Left lung (tissue), 14 donors: ENCODE results near the gene MFSD2B. TPM values are rescaled to one million over a fixed set of nuclear protein-coding genes. Genes with fewer than 3 reads are reported as not detected.

Source experiments
- ATAC-seq: fragments of 200-7000 bp; cut with Tn5 transposase; one replicate; pipeline ENCODE4 v1.9.1; 2020; ENCODE audit warnings: moderate library complexity
- DNase-seq, 4 donors: peaks; one replicate each; pipeline ENCODE4 v3.0.0-alpha.2; 2013 to 2020
- H3K27ac ChIP-seq, 2 donors: fragments of 200-600 bp; sonication (generic) in 1 of 2; one replicate each; pipeline versions ENCODE4 v1.5.0 to v1.8.0; 2020 to 2021
- H3K27me3 ChIP-seq, 2 donors: fragments of 200-600 bp; sonication (generic) in 1 of 2; one replicate each; pipeline versions ENCODE4 v1.5.0 to v1.8.0; 2020 to 2021
- H3K36me3 ChIP-seq, 2 donors: fragments of 200-600 bp; sonication (generic) in 1 of 2; one replicate each; pipeline versions ENCODE4 v1.5.0 to v1.8.0; 2020 to 2021
- H3K4me1 ChIP-seq, 2 donors: fragments of 200-600 bp; one replicate each; pipeline ENCODE4 v1.8.0; 2021
- H3K4me3 ChIP-seq, 2 donors: fragments of 200-600 bp; sonication (generic) in 1 of 2; one replicate each; pipeline versions ENCODE4 v1.5.0 to v1.8.0; 2020 to 2021; ENCODE audit warnings: mild to moderate bottlenecking in 1 of 2
- H3K9me3 ChIP-seq, 2 donors: fragments of 200-600 bp; sonication (generic) in 1 of 2; one replicate each; pipeline versions ENCODE4 v1.5.0 to v1.8.0; 2020 to 2021
- intact Hi-C, 2 donors: fragments of 100-400 bp; cut with DNase I; formaldehyde crosslinking; loops; one replicate each; pipeline versions ENCODE4 v1.11.2 to v1.14.2; 2022
- long read RNA-seq, 12 donors: library from polyadenylated mRNA in 2 of 12; unstranded in 2 of 12; transcript quantifications; one replicate each; pipeline ENCODE4 v2.0.0 and lab custom pipeline, GENCODE V29; 2019 to 2026
- polyA plus RNA-seq, 6 donors: library from polyadenylated mRNA; unstranded; fragments of 120-200 nt; gene quantifications; one replicate each; pipeline ENCODE4 v1.2.1, GENCODE V29; 2013; ENCODE audit not compliant: insufficient read length in 6 of 6
- total RNA-seq, 2 donors: library from RNA; stranded (reverse); fragmentation: NEBNext Ultra II Directional; extraction: Animal tissue kit (Norgen Biotek cat#: 25700); gene quantifications; one replicate each; pipeline ENCODE4 v1.2.1, GENCODE V29; 2021
- TF ChIP-seq, protein P1 (sequence below), 2 donors: fragments of 200-600 bp; sonication (generic) in 1 of 2; IDR thresholded peaks; one replicate each; pipeline versions ENCODE4 v1.5.0 to v1.8.0; 2021; ENCODE audit warnings: antibody characterized with exemption in 2 of 2
- donor health status: DM: no; HTN: yes; CAD: no.
- donor health status: DM: no; HTN: no; CAD: no.

The MFSD2B gene, protein sequence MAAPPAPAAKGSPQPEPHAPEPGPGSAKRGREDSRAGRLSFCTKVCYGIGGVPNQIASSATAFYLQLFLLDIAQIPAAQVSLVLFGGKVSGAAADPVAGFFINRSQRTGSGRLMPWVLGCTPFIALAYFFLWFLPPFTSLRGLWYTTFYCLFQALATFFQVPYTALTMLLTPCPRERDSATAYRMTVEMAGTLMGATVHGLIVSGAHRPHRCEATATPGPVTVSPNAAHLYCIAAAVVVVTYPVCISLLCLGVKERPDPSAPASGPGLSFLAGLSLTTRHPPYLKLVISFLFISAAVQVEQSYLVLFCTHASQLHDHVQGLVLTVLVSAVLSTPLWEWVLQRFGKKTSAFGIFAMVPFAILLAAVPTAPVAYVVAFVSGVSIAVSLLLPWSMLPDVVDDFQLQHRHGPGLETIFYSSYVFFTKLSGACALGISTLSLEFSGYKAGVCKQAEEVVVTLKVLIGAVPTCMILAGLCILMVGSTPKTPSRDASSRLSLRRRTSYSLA
- under 1 TPM; 0.26 to 0.31 TPM for total RNA-seq
- polyA plus RNA-seq = 1 to 10 TPM; 3.9 to 5.4 (median 4.5) TPM
- long read RNA-seq, donor 1, partial matches to known transcripts = 8 of 8 reads
- long read RNA-seq, donor 1, other reads (novel, unspliced or antisense) = 0 of 8 reads
- long read RNA-seq, donor 2, partial matches to known transcripts = 7 of 7 reads
- long read RNA-seq, donor 2, other reads (novel, unspliced or antisense) = 0 of 7 reads
- long read RNA-seq, donor 3, partial matches to known transcripts = 5 of 5 reads
- long read RNA-seq, donor 3, other reads (novel, unspliced or antisense) = 0 of 5 reads
- long read RNA-seq, donor 4 = 0 reads
- long read RNA-seq, donor 5, partial matches to known transcripts = 7 of 7 reads
- long read RNA-seq, donor 5, other reads (novel, unspliced or antisense) = 0 of 7 reads
- long read RNA-seq, donor 6, partial matches to known transcripts = 9 of 9 reads
- long read RNA-seq, donor 6, other reads (novel, unspliced or antisense) = 0 of 9 reads
- long read RNA-seq, donor 7 = 0 reads
- long read RNA-seq, donor 8 = 0 reads
- long read RNA-seq, donor 9 = 0 reads
- long read RNA-seq, donor 10, partial matches to known transcripts = 0 of 1 reads
- long read RNA-seq, donor 10, other reads (novel, unspliced or antisense) = 1 of 1 reads
- long read RNA-seq, donor 11, partial matches to known transcripts = 10 of 10 reads
- long read RNA-seq, donor 11, other reads (novel, unspliced or antisense) = 0 of 10 reads
- long read RNA-seq, donor 12, partial matches to known transcripts = 8 of 8 reads
- long read RNA-seq, donor 12, other reads (novel, unspliced or antisense) = 0 of 8 reads

DNA sequence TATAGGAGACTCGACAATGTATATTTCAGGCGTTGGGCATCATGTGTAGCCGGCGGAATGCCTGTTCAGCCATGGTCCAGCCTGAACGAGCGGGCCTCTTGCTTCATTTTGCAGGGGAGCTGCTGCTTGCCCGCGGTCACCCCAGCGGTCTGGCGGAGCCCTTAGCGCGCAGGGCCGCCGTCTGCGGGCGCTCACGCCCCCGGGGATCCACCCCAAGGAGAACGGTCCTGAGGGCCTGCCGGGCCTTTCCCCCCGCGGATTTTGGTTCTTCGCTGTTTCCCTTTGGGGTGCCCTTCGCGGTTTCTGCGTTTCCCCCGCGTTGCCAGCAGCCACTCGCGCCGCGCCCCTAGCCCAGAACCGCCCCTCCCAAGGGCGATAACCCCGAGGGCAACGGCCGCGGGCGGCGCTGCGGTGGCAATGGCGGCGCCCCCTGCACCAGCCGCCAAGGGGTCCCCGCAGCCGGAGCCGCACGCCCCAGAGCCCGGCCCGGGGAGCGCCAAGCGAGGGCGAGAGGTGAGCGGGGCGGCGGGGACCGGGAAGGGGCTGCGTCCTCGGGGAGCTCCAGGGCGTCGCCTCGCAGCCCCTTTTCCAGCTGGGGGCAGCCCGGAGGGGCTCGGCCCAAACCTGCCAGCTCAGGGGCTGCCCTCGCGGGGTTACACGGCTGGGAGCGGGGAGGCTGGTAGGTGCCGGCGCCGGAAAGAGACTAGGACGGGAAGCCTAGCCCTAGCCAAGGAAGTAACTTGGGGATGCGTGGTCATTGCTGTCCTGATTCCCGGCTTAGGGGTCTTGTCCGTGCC is at the start of gene MFSD2B:
MFSD2B (plus strand) TSS at position 406 of the 797 bp plus-strand sequence; CDS start at position 418, 12 bp downstream.
- H3K27ac ChIP-seq = no peak within 1 kb of the TSS
- H3K36me3 ChIP-seq = no peaks in the 10 kb centered on the region
- H3K9me3 ChIP-seq = no peaks in the 10 kb centered on the region
- DNase-seq (peak in 1 of 4 donors; percentile 69), ATAC-seq (peak; percentile 58)
- H3K4me3 ChIP-seq = peak within 1 kb of the TSS; percentile 28
- intact Hi-C loops = no loop called here
- peaks cover 26 to 50% of the 10 kb centered on the region in 2 donors for H3K27me3 ChIP-seq
- H3K4me1 ChIP-seq = peaks cover 6 to 13% of the 10 kb centered on the region in 2 donors
- TF ChIP-seq, protein P1, sequence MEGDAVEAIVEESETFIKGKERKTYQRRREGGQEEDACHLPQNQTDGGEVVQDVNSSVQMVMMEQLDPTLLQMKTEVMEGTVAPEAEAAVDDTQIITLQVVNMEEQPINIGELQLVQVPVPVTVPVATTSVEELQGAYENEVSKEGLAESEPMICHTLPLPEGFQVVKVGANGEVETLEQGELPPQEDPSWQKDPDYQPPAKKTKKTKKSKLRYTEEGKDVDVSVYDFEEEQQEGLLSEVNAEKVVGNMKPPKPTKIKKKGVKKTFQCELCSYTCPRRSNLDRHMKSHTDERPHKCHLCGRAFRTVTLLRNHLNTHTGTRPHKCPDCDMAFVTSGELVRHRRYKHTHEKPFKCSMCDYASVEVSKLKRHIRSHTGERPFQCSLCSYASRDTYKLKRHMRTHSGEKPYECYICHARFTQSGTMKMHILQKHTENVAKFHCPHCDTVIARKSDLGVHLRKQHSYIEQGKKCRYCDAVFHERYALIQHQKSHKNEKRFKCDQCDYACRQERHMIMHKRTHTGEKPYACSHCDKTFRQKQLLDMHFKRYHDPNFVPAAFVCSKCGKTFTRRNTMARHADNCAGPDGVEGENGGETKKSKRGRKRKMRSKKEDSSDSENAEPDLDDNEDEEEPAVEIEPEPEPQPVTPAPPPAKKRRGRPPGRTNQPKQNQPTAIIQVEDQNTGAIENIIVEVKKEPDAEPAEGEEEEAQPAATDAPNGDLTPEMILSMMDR (IDR thresholded peaks at IDR 0.05) = no peak

DNA sequence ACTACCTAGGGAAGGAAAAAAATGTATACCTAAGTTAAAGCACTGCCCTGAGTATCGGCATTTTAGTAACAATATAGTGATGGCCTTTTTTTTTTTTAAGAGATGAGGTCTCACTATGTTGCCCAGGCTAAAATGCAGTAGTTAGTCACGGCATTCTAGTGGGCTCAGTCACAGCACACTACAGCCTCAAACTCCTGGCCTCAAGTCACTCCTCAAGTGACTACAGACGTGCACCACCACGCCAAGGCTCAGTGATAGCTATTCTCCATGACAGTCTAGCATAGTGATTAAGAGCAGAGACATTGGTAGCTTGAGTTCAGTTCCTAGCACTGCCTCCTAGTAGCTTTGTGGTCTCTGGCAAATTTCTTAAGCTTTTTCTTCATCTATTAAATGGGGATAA is 42.0 kb upstream of the MFSD2B start:
- no peaks in the 10 kb centered on the region for H3K9me3 ChIP-seq
- H3K4me3 ChIP-seq = no peak overlapping the region
- ATAC-seq = no peak
- intact Hi-C loops = no loop called here
- no peak for DNase-seq
- H3K27ac ChIP-seq = no peak overlapping the region
- H3K4me1 ChIP-seq = no peaks in the 10 kb centered on the region
- H3K36me3 ChIP-seq = peaks cover 0 to 20% of the 10 kb centered on the region in 2 donors
- TF ChIP-seq, protein P1 (IDR thresholded peaks at IDR 0.05) = no peak
- no peaks in the 10 kb centered on the region for H3K27me3 ChIP-seq

DNA sequence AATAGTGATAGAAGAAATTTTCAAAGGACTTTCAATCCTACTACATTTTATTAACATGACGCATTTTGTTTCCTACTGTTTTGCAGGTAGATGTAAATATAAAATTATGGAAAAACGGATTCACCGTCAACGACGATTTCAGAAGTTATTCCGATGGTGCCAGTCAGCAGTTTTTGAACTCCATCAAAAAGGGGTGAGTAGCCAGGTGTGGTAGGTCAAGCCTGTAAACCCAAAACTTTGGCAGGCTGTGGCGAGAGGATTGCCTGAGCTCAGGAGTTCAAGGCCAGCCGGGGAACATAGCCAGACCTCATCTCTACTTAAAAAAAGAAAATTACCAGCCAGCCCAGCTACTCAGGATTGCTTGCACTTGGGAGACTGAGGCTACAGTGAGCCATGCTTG is 33.0 kb upstream of the MFSD2B start:
- Histone ChIP-seq H3K27me3 (no peaks in the 10 kb centered on the region), H3K27ac (no peak overlapping the region), H3K4me1 (no peaks in the 10 kb centered on the region), H3K36me3 (peaks cover 0 to 52% of the 10 kb centered on the region in 2 donors), H3K4me3 (no peak overlapping the region), H3K9me3 (no peaks in the 10 kb centered on the region)
- no peak for ATAC-seq
- DNase-seq = no peak
- intact Hi-C loops = no loop called here
- TF ChIP-seq, protein P1 (IDR thresholded peaks at IDR 0.05) = no peak

DNA sequence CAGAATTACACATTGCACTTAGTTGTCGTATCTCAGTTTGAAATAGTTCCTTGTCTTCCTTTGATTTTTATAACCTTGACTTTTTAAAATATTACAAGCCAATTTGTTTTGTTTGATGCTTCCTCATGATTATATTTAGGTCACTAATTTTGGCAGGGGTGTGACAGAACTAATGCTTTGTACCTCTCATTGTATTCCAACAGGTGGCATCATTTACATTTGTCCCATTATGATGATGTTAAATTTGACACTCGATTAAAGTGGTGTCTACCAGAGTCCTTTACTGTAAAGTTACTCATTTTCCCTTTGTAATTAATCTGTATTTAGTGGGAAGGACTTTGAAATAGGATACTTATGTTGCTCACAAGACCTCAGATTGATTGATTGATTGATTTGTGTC is 21.5 kb upstream of the MFSD2B start:
- Histone ChIP-seq H3K4me1 (no peaks in the 10 kb centered on the region), H3K4me3 (no peak overlapping the region), H3K27ac (no peak overlapping the region), H3K36me3 (peaks cover 0 to 38% of the 10 kb centered on the region in 2 donors), H3K9me3 (no peaks in the 10 kb centered on the region), H3K27me3 (no peaks in the 10 kb centered on the region)
- intact Hi-C loops = no loop called here
- DNase-seq = no peak
- TF ChIP-seq, protein P1 (IDR thresholded peaks at IDR 0.05) = peak in 1 of 2 donors; percentile 9
- ATAC-seq = peak; percentile 34
